ENCODE results near the gene FAAP24.
"Not testable (repeated sequence)": the region's sequence is repeated elsewhere in the genome, so short reads cannot be mapped to it uniquely, and the experiment has no call there.

FAAP24 gene

DNA sequence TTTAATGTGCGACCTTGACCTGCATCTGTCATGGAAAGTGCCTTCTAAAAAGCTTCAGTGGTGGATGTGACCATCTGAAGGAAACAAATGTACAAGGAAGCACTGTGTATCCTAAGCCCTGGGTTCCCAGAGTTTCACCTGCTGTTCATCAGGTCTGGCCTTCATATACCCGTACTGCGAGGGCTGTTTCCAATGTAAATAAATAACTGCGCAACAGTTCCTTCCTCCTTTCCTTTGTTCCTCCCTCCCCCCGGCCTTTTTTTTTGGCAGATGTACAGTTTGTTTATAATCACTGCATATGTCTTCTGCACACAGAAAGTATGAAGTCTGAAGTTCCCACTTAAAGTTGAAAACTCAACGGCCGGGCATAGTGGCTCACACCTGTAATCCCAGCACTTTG lies 5.2 kb downstream of the FAAP24 start:
- TF ChIP-seq, protein P1, sequence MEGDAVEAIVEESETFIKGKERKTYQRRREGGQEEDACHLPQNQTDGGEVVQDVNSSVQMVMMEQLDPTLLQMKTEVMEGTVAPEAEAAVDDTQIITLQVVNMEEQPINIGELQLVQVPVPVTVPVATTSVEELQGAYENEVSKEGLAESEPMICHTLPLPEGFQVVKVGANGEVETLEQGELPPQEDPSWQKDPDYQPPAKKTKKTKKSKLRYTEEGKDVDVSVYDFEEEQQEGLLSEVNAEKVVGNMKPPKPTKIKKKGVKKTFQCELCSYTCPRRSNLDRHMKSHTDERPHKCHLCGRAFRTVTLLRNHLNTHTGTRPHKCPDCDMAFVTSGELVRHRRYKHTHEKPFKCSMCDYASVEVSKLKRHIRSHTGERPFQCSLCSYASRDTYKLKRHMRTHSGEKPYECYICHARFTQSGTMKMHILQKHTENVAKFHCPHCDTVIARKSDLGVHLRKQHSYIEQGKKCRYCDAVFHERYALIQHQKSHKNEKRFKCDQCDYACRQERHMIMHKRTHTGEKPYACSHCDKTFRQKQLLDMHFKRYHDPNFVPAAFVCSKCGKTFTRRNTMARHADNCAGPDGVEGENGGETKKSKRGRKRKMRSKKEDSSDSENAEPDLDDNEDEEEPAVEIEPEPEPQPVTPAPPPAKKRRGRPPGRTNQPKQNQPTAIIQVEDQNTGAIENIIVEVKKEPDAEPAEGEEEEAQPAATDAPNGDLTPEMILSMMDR (IDR thresholded peaks at IDR 0.05; ENCODE audit: extremely low read depth, insufficient read depth, missing control alignments), result no peak
- no peak for DNase-seq (ENCODE audit: low spot score)

DNA sequence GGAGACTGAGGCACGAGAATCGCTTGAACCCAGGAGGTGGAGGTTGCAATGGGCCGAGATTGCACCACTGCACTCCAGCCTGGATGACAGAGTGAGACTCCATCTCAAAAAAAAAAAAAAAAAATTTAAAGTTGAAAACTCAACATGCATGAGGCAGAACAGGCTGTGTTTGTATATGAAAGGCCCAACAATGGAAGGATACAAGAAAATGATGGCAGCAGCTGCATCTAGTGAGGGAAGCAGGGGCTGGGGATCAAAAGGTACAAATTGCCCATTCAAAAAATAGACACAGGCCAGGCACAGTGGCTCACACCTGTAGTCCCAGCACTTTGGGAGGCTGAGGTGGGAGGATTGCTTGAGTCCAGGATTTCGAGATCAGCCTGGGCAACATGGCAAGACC lies 5.8 kb downstream of the FAAP24 start:
- in situ Hi-C loops (cut with MboI; ENCODE audit: low pct_unique_long_range_greater_than_20kb, low sequenced_read_pairs, unreplicated experiment), result loop anchor here (10.0 kb wide), 1 partner anchor 137 kb away; no protein-coding TSS in a partner anchor
- not testable (repeated sequence) for DNase-seq (ENCODE audit: low spot score)

More for the DNA sequence above, 5.2 kb downstream of the FAAP24 start:
- in situ Hi-C loops (cut with MboI; ENCODE audit: low pct_unique_long_range_greater_than_20kb, low sequenced_read_pairs, unreplicated experiment), result loop anchor here (10.0 kb wide), 1 partner anchor 138 kb away; no protein-coding TSS in a partner anchor

DNA sequence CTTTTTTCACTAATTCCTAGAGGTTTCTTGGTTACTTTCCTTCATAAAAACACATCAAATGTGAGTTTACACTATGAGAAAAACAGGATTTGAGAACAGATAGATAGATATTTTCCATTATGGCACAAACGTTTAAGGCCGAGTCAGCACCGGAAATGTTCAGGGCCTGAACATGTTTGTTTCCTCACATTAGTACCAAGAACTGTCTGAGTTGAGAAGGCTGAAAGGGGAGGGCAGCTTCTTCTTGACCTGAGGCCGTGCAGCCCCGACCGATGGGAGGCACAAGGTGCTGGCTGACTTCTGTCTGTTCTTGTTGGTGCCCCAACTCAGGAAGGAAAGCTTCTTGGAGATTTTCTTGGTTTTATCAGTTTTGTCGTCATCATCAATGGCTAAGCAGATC lies 7.8 kb downstream of the FAAP24 start:
- DNase-seq (ENCODE audit: low spot score), result not testable (repeated sequence)
- in situ Hi-C loops (cut with MboI; ENCODE audit: low pct_unique_long_range_greater_than_20kb, low sequenced_read_pairs, unreplicated experiment), result loop anchor here (10.0 kb wide), 1 partner anchor 135 kb away; no protein-coding TSS in a partner anchor

DNA sequence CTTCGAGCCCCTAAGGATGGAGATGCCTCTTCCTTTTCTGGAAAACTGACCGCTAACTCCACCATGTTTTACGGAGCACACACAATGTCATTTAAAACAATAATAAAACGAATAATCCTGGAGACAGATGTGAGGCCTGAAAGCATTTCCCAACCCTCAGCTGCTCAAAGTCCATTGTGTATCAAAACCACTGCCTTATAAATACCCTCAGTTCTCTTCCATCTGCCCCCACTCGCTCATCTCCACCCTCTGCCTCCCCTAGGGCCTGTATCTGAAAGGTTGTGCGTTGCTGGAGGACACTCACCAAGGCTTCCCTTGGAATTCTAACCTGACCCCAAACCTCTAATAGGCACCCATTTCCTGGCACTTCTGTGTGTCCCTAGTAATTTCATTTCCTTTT lies 10.4 kb downstream of the FAAP24 start:
- in situ Hi-C loops (cut with MboI; ENCODE audit: low pct_unique_long_range_greater_than_20kb, low sequenced_read_pairs, unreplicated experiment); DNase-seq (ENCODE audit: low spot score): not testable (repeated sequence)

DNA sequence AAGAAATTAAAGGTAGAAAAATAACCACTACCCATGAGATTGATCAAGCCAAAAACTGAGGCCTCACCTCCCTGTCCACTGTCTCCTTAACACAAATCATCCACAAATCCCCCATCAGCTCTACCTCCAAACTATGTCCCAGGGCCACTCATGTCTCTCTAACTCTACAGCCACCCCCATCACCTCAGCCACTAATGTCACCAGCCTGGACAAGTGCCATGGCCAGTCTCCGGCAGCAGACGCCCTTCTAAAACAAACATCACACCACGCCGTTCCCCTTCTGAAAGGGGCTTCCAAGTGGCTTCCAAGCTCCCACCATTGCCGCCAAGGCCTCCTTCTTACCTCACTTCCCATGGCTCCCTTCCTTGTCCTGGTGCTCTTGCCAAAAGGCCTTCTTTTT lies 16.2 kb downstream of the FAAP24 start:
- in situ Hi-C loops (cut with MboI; ENCODE audit: low pct_unique_long_range_greater_than_20kb, low sequenced_read_pairs, unreplicated experiment); DNase-seq (ENCODE audit: low spot score): not testable (repeated sequence)

DNA sequence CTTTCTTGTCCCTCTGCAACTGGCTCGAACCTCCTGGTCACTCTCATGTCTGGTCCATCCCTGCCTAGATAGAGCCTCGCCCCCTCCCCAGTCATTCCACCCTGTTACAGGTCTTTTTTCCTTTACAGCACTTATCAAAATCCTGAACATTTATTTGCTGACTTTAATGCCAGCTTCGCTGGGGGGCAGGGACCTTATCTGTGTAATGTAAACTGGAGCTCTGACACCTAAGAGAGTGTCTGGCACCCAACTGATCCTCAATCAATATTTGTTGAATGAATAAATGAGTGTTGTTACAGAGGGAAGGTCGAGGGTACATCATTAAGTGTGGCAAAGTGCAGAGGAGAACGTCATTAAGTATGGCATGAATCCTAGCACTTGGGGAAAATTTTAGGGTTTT lies 16.7 kb downstream of the FAAP24 start:
- DNase-seq (ENCODE audit: low spot score), result no peak
- TF ChIP-seq, protein P1 (IDR thresholded peaks at IDR 0.05; ENCODE audit: extremely low read depth, insufficient read depth, missing control alignments), result no peak
- in situ Hi-C loops (cut with MboI; ENCODE audit: low pct_unique_long_range_greater_than_20kb, low sequenced_read_pairs, unreplicated experiment), result no loop called here

DNA sequence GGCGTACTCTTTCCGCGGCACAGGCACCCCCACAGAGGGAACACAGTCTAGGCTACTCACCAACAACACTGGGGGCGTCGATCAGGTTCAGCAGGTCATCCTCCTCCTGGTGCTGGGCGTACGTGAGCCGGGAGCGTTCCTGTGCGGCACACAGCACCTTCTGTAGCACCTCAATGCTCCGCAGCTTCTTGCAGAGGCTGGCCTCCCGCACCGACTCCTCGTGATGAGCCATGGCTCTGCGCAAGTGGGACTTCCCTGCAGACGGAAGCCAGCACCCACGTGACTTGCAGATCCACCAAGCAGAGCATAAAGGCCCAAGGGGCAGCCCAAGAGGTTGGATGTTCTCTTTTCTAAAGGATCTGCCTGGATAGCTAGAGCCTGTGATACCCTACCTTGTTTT lies 23.9 kb downstream of the FAAP24 start:
- in situ Hi-C loops (cut with MboI; ENCODE audit: low pct_unique_long_range_greater_than_20kb, low sequenced_read_pairs, unreplicated experiment); DNase-seq (ENCODE audit: low spot score): not testable (repeated sequence)

DNA sequence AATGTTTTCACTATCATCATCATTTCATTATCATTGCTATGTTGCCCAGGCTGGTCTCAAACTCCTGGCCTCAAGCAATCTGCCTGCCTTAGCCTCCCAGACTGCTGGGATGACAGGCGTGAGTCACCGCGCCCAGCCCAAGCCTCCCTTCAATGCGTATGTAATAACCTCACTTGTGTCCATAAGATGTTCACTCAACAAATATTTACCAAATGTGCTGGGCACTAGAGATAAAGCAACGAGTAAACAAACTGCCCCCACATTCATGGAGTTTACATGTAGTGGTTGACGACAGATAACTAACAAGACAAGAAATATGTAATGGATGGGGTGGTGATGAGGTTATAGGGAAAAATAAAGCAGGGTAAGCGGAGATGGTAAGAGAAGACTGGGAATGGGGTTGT lies 25.0 kb downstream of the FAAP24 start:
- DNase-seq (ENCODE audit: low spot score); in situ Hi-C loops (cut with MboI; ENCODE audit: low pct_unique_long_range_greater_than_20kb, low sequenced_read_pairs, unreplicated experiment): not testable (repeated sequence)

DNA sequence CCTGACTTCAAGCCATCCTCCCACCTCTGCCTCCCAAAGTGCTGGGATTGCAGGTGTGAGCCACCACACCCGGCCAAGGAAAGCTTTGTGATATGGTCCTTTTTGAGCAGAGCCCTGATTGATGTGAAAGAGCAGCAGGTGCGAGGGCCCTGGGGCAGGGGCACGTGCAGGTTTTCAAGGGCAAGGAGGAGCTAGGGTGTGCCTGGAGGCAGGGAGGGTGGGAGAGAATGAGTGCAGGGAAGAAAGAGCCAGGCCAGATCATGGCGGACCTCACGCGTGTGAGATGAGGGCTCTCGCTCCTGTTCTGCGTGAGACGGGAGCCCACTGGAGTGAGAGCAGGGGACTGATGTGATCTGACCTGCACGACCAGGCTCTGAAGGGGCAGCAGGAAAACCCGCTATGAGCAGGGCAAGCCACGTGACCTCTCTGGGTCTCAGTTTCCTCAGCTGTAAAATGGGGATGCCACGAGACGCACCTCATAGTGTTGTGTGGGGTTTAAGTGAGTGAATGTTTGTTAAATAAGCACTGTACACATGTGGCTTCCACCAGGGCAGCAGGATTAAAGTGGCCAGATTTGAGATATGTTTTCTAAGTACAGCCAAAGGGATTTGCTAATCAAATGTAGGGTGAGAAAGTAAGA lies 25.8 kb downstream of the FAAP24 start:
- no peak for DNase-seq (ENCODE audit: low spot score)
- TF ChIP-seq, protein P1 (IDR thresholded peaks at IDR 0.05; ENCODE audit: extremely low read depth, insufficient read depth, missing control alignments), result no peak
- in situ Hi-C loops (cut with MboI; ENCODE audit: low pct_unique_long_range_greater_than_20kb, low sequenced_read_pairs, unreplicated experiment), result no loop called here

DNA sequence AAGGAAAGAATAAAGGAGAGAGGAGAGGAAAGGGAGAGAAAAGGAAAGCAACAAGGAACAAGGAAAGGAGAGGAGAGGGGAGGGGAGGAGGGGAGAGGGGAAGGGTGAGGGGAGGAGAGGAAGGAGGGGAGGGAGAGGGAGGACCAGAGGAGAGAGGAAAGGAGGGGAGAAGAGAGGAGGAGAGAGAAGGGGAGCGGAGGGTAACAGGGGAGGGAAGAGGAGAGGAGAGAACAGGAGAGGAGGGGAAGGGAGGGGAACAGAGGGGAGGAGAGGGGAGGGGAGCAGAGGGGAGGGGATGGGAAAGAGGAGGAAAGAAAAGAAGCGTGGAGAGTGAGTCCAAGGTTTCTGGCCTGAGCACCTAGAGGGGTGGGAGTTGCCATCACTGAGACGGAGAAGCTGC lies 26.7 kb downstream of the FAAP24 start:
- no peak for DNase-seq (ENCODE audit: low spot score)
- TF ChIP-seq, protein P1 (IDR thresholded peaks at IDR 0.05; ENCODE audit: extremely low read depth, insufficient read depth, missing control alignments), result no peak
- in situ Hi-C loops (cut with MboI; ENCODE audit: low pct_unique_long_range_greater_than_20kb, low sequenced_read_pairs, unreplicated experiment), result no loop called here
